T-cell (primary cell): ENCODE measurements around the gene BOD1L1. TPM values are rescaled to one million over a fixed set of nuclear protein-coding genes. Genes with fewer than 3 reads are reported as not detected.

Experiments used
- ATAC-seq, 4 experiments: fragments of 200-7000 bp in 3 of 4; fragments of 150-1000 bp in 1 of 4; cut with Tn5 transposase; replicated peaks in 1 of 4; 1 replicate in 3 of 4; 2 replicates in 1 of 4; pipeline ENCODE4 v1.10.0; 2021; ENCODE audit warnings: moderate library complexity in 3 of 4, mild to moderate bottlenecking in 2 of 4, moderate number of reproducible peaks in 1 of 4
- CTCF ChIA-PET, 2 donors: fragments of 300-600 bp; sonication (Branson Sonifier 250); formaldehyde crosslinking; loops; one replicate each; lab custom pipeline; 2022; ENCODE audit warnings: antibody characterized with exemption in 2 of 2; lab: Charles Lee
- POLR2A ChIA-PET, 2 donors: fragments of 300-600 bp; sonication (Branson Sonifier 250); formaldehyde crosslinking; loops; one replicate each; lab custom pipeline; 2022; ENCODE audit warnings: antibody characterized with exemption in 2 of 2; lab: Charles Lee
- DNase-seq, 35 experiments: peaks; one replicate each; pipeline versions ENCODE4 v3.0.0 to v3.0.0-alpha.2; 2013 to 2023
- H3K27ac ChIP-seq: one replicate; pipeline ENCODE4 v1.5.1; 2013; ENCODE audit warnings: low read length
- H3K27me3 ChIP-seq, 2 experiments: replicated peaks in 1 of 2; 1 replicate in 1 of 2; 2 replicates in 1 of 2; pipeline versions ENCODE4 v1.6.1 to v1.7.0; 2013; ENCODE audit warnings: low read length in 1 of 2, mixed read lengths in 1 of 2; ENCODE audit not compliant: control insufficient read depth in 2 of 2, insufficient read depth in 2 of 2; ENCODE audit errors: extremely low read depth in 1 of 2
- H3K36me3 ChIP-seq, 2 donors: 1 replicate in 1 of 2; 2 replicates in 1 of 2; pipeline versions ENCODE4 v1.6.1 to v1.7.0; 2013; ENCODE audit warnings: low read length in 1 of 2; ENCODE audit not compliant: control insufficient read depth in 2 of 2, insufficient read depth in 1 of 2; ENCODE audit errors: extremely low read depth in 1 of 2
- H3K4me1 ChIP-seq, 2 experiments: 1 replicate in 1 of 2; 2 replicates in 1 of 2; pipeline versions ENCODE4 v1.6.1 to v1.7.0; 2013; ENCODE audit warnings: low read length in 2 of 2, mixed read lengths in 1 of 2; ENCODE audit not compliant: insufficient read depth in 2 of 2, control insufficient read depth in 1 of 2; ENCODE audit errors: extremely low read depth in 1 of 2
- H3K4me3 ChIP-seq, 2 donors: 1 replicate in 1 of 2; 2 replicates in 1 of 2; pipeline versions ENCODE4 v1.5.1 to v1.7.0; 2013; ENCODE audit warnings: mild to moderate bottlenecking in 2 of 2, low read length in 1 of 2, moderate library complexity in 1 of 2; ENCODE audit not compliant: control insufficient read depth in 1 of 2; ENCODE audit errors: extremely low read depth in 1 of 2
- H3K9me3 ChIP-seq: 2 replicates; pipeline ENCODE4 v1.7.0; 2013
- H3K27ac Mint-ChIP-seq, 2 donors: one replicate each; pipeline ENCODE4 v1.8.0; 2020 to 2021; ENCODE audit warnings: mild to moderate bottlenecking in 2 of 2, mixed read lengths in 2 of 2
- H3K27me3 Mint-ChIP-seq, 2 donors: one replicate each; pipeline ENCODE4 v1.8.0; 2021 to 2022; ENCODE audit warnings: mixed read lengths in 2 of 2
- H3K36me3 Mint-ChIP-seq: one replicate; pipeline ENCODE4 v1.8.0; 2021; ENCODE audit warnings: mixed read lengths
- H3K4me1 Mint-ChIP-seq, 3 donors: one replicate each; pipeline ENCODE4 v1.8.0; 2020 to 2022; ENCODE audit warnings: mixed read lengths in 3 of 3, mild to moderate bottlenecking in 1 of 3
- H3K4me3 Mint-ChIP-seq, 3 donors: one replicate each; pipeline ENCODE4 v1.8.0; 2020 to 2022; ENCODE audit warnings: mild to moderate bottlenecking in 3 of 3, mixed read lengths in 3 of 3, moderate library complexity in 3 of 3
- H3K9me3 Mint-ChIP-seq, 3 donors: one replicate each; pipeline ENCODE4 v1.8.0; 2020 to 2022; ENCODE audit warnings: mixed read lengths in 3 of 3
- WGBS: methylation state at CpG from one replicate; pipeline ENCODE4 v1.1.5; 2013; ENCODE audit warnings: missing lambda C conversion rate; ENCODE audit not compliant: insufficient coverage; 5-methylcytosine and 5-hydroxymethylcytosine counted together
- total RNA-seq, 35 experiments: library from RNA in 6 of 35; stranded (reverse) in 6 of 35; fragments of 120-200 nt in 1 of 35; gene quantifications; one replicate each; pipeline versions ENCODE4 v1.2.1 to v1.2.4 and lab custom pipeline; 2013 to 2026

The BOD1L1 gene
- total RNA-seq, 5 donors from 2014 or later (not counting 1 experiment from before 2014, with no cell fraction given), result 48.3 to 57.1 (median 55.4) TPM

DNA sequence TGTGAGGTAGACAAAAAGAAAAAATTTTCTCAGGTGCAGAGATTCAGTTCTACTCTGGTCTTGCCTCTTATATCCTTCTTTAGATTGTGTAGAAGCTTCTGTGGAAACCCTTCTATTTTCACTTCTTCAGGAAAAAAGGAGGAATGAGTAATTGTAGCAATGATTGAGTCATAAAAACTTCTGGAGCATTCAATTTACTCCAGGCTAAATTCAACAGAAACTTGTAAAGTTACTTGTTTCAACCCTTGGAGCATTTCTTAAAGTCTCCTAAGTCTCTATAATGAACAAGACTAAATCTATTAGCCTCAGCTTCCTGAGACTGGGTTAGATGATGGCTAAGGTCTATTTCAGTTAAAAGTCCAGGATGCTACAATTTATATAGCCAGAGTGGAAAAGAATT lies 29.9 kb downstream of the BOD1L1 start:
- POLR2A ChIA-PET, result no interaction called here
- Mint-ChIP-seq H3K4me3 (no peak overlapping the region), H3K36me3 (peaks cover 64% of the 10 kb centered on the region), H3K27ac (no peak overlapping the region), H3K9me3 (peaks cover 0 to 10% (median 0%) of the 10 kb centered on the region in 3 donors), H3K27me3 (no peaks in the 10 kb centered on the region), H3K4me1 (peaks cover 0 to 8% (median 6%) of the 10 kb centered on the region in 3 donors)
- H3K27me3 ChIP-seq, result no peaks in the 10 kb centered on the region
- H3K36me3 ChIP-seq, result peaks cover 6 to 58% of the 10 kb centered on the region in 2 donors
- no peak for DNase-seq
- H3K4me3 ChIP-seq, result no peak overlapping the region
- no peaks in the 10 kb centered on the region for H3K9me3 ChIP-seq
- H3K27ac ChIP-seq, result no peak overlapping the region
- no peak for ATAC-seq
- CTCF ChIA-PET, result no interaction called here
- H3K4me1 ChIP-seq, result no peaks in the 10 kb centered on the region

DNA sequence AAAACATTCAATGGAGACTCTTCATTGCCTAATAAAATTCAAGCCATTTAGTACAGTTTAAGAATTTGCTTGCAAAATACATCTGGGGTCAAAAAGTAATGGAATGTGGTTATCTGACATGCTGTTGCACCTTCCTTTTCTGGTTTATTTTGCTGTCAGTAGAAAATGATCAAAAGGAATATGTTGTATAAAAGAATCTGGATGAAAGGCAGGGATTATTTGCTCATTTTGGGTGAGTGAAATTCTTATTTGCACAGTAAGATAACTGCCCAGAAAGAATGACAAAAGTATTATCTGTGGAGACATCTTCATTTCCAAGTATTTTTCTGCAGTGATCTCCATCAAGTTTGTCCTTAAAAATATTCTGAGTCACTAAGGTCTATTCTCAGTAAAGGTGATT lies 30.4 kb downstream of the BOD1L1 start:
- CTCF ChIA-PET, result no interaction called here

DNA sequence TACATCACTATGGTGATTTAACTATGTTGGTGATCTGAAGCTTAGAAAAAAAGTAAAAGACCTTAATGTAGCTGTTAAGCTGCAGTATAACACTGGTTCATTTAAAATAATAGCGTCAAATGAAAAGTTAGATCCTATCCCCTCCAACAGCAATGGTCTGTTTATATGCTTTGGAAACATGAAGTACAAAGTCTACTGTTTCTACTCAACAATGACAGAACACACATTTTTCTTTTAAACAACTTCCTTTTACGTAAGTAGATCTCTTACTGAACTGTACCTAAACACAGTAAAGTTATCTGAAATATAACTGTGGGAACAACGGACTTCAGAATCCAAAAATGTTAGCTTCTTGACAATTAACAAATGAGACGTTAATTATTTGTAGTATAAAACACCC lies 35.3 kb downstream of the BOD1L1 start:
- Histone ChIP-seq H3K4me3 (no peak overlapping the region), H3K4me1 (no peaks in the 10 kb centered on the region), H3K36me3 (peaks cover 2 to 69% of the 10 kb centered on the region in 2 donors), H3K27ac (no peak overlapping the region), H3K27me3 (no peaks in the 10 kb centered on the region), H3K9me3 (no peaks in the 10 kb centered on the region)
- Mint-ChIP-seq H3K27me3 (no peaks in the 10 kb centered on the region), H3K4me1 (no peaks in the 10 kb centered on the region), H3K9me3 (no peaks in the 10 kb centered on the region), H3K36me3 (peaks cover 62% of the 10 kb centered on the region), H3K4me3 (no peak overlapping the region), H3K27ac (no peak overlapping the region)
- POLR2A ChIA-PET, result no interaction called here
- no peak for ATAC-seq
- CTCF ChIA-PET, result interaction anchor here in 1 of 2 donors (1.1 kb wide), 1 partner anchor 44 kb away, joined by 3 read pairs; no protein-coding TSS in a partner anchor
- no peak for DNase-seq
- WGBS, result no CpG with 5 or more reads among the region's 4 CpGs

More for the DNA sequence above, 30.4 kb downstream of the BOD1L1 start:
- H3K4me1 Mint-ChIP-seq, result peaks cover 0 to 8% (median 6%) of the 10 kb centered on the region in 3 donors
- H3K27me3 ChIP-seq, result no peaks in the 10 kb centered on the region
- H3K4me1 ChIP-seq, result no peaks in the 10 kb centered on the region
- peaks cover 5 to 55% of the 10 kb centered on the region in 2 donors for H3K36me3 ChIP-seq
- H3K4me3 ChIP-seq, result no peak overlapping the region
- peaks cover 64% of the 10 kb centered on the region for H3K36me3 Mint-ChIP-seq
- no peaks in the 10 kb centered on the region for H3K9me3 ChIP-seq
- no peak overlapping the region for H3K27ac Mint-ChIP-seq
- no peak for DNase-seq
- peaks cover 0 to 10% (median 0%) of the 10 kb centered on the region in 3 donors for H3K9me3 Mint-ChIP-seq
- no peak overlapping the region for H3K4me3 Mint-ChIP-seq
- no peak overlapping the region for H3K27ac ChIP-seq
- POLR2A ChIA-PET, result no interaction called here
- H3K27me3 Mint-ChIP-seq, result no peaks in the 10 kb centered on the region
- ATAC-seq, result no peak

DNA sequence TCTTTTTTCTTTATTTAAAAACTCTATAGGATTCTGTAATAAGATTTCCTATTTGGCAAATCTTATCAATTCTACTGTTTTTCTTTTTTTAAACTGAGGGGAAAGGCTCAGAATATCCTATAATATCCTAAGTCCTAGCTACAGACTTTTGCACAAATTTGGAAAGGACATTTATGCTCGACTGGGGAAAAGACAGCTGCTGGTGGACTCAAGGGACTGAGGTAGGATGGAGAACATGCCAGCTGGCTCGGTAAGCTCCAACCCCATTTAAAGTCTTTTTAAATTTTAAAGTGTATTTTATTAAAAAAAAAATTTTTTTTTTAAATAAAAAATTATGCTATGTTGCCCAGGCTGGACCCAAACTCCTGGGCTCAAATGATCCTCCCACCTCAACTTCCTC lies 36.8 kb downstream of the BOD1L1 start:
- no peaks in the 10 kb centered on the region for H3K9me3 Mint-ChIP-seq
- no CpG with 5 or more reads among the region's 2 CpGs for WGBS
- no peak overlapping the region for H3K27ac Mint-ChIP-seq
- no peak overlapping the region for H3K4me3 Mint-ChIP-seq
- Histone ChIP-seq H3K27me3 (no peaks in the 10 kb centered on the region), H3K4me1 (no peaks in the 10 kb centered on the region), H3K4me3 (no peak overlapping the region), H3K36me3 (peaks cover 2 to 66% of the 10 kb centered on the region in 2 donors), H3K27ac (no peak overlapping the region), H3K9me3 (no peaks in the 10 kb centered on the region)
- ChIA-PET CTCF (no interaction called here), POLR2A (no interaction called here)
- H3K27me3 Mint-ChIP-seq, result no peaks in the 10 kb centered on the region
- peaks cover 55% of the 10 kb centered on the region for H3K36me3 Mint-ChIP-seq
- DNase-seq (no peak), ATAC-seq (no peak)
- H3K4me1 Mint-ChIP-seq, result no peaks in the 10 kb centered on the region

DNA sequence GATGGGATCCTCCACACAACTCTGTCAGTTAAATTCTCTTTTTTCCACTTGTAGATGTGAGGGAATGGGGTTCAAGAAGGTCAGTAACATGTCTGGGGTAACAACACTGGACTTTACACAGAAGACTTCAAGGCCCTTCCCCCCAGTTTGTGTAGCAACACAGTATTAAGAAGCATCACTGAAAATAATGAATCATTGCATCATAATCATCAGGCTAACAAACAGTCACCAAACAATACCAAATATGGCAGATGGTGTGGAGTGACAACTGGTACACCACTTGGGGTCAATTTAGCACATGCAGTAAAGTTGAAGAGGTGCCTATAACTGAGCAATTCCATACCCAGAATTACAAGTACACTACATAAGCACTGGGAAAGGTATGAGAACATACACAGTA lies 38.6 kb downstream of the BOD1L1 start:
- Mint-ChIP-seq H3K27me3 (no peaks in the 10 kb centered on the region), H3K36me3 (peaks cover 59% of the 10 kb centered on the region), H3K9me3 (no peaks in the 10 kb centered on the region), H3K27ac (no peak overlapping the region), H3K4me1 (no peaks in the 10 kb centered on the region), H3K4me3 (no peak overlapping the region)
- H3K9me3 ChIP-seq, result no peaks in the 10 kb centered on the region
- H3K27me3 ChIP-seq, result no peaks in the 10 kb centered on the region
- ChIA-PET POLR2A (no interaction called here), CTCF (no interaction called here)
- H3K36me3 ChIP-seq, result peaks cover 2 to 67% of the 10 kb centered on the region in 2 donors
- no peak overlapping the region for H3K4me3 ChIP-seq
- no peaks in the 10 kb centered on the region for H3K4me1 ChIP-seq
- ATAC-seq (no peak), DNase-seq (no peak)
- no peak overlapping the region for H3K27ac ChIP-seq

DNA sequence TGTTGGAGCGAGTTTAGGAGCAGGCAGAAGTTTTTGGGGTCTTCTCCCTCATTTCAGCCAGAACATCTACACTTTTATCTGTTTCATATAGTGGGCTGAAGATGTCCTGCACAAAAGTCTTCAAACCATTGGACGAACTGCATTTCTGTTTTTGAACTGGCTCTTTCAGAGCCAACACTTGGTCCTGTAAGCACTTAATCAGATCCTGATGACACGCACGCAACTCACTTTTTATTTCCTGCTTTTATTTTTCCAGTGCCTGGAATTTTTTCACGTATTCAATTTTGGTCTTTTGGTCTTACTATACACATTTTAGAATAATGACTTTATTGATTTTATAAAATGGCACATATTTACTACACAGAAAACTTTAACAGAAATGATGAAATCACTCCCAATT lies 43.0 kb downstream of the BOD1L1 start:
- Mint-ChIP-seq H3K4me3 (no peak overlapping the region), H3K4me1 (no peaks in the 10 kb centered on the region), H3K9me3 (no peaks in the 10 kb centered on the region), H3K36me3 (peaks cover 66% of the 10 kb centered on the region), H3K27ac (no peak overlapping the region), H3K27me3 (no peaks in the 10 kb centered on the region)
- CTCF ChIA-PET, result interaction anchor here in 1 of 2 donors (1.0 kb wide), 1 partner anchor 9 kb away, joined by 3 read pairs; no protein-coding TSS in a partner anchor
- Histone ChIP-seq H3K27me3 (no peaks in the 10 kb centered on the region), H3K4me3 (no peak overlapping the region), H3K27ac (no peak overlapping the region), H3K4me1 (no peaks in the 10 kb centered on the region), H3K36me3 (peaks cover 6 to 82% of the 10 kb centered on the region in 2 donors), H3K9me3 (no peaks in the 10 kb centered on the region)
- DNase-seq (no peak), ATAC-seq (no peak)
- WGBS, result 100% methylated on average over 1 of the region's 5 CpGs
- POLR2A ChIA-PET, result interaction anchor here in 1 of 2 donors (0.6 kb wide), 1 partner anchor 127 kb away, joined by 3 read pairs; no protein-coding TSS in a partner anchor

DNA sequence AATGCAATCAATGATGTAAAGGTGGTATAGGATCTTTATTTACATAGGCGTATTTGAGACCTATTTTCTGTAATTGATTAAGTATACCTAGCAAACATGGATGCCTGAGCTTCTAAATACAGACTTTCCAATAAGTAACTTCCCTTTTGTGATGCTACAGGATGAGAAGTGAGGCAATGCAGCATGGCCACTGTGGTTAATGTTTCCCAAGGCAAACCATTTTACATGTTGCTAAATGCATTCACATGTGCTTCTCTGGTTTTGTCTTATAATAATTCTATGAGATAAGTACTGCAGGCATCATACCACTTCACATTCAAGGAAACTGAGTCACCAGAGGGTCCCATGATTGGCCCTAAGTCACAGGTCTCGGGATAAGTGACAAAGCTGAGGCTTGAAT lies 47.5 kb downstream of the BOD1L1 start:
- Mint-ChIP-seq H3K27me3 (no peaks in the 10 kb centered on the region), H3K27ac (no peak overlapping the region), H3K36me3 (peaks cover 68% of the 10 kb centered on the region), H3K9me3 (no peaks in the 10 kb centered on the region), H3K4me1 (no peaks in the 10 kb centered on the region), H3K4me3 (no peak overlapping the region)
- Histone ChIP-seq H3K36me3 (peaks cover 3 to 88% of the 10 kb centered on the region in 2 donors), H3K27me3 (no peaks in the 10 kb centered on the region), H3K9me3 (no peaks in the 10 kb centered on the region), H3K27ac (no peak overlapping the region), H3K4me1 (no peaks in the 10 kb centered on the region), H3K4me3 (no peak overlapping the region)
- WGBS, result 100% methylated on average over 1 of the region's 2 CpGs
- ChIA-PET CTCF (no interaction called here), POLR2A (no interaction called here)
- ATAC-seq (no peak), DNase-seq (no peak)
